WTC11 (cell line): ENCODE results near the gene PKM. TPM values are rescaled to one million over a fixed set of nuclear protein-coding genes. Genes with fewer than 3 reads are reported as not detected.
A peak's percentile ranks its signal among the peaks of the same experiment; 100 is the strongest.

Experiments used
- ARID4B ChIP-seq: sonication (generic); formaldehyde crosslinking; IDR thresholded peaks from 2 replicates; pipeline ENCODE4 v1.8.0; 2023; ENCODE audit warnings: missing genetic modification reagents, mild to moderate bottlenecking, borderline replicate concordance
- CBFB ChIP-seq: sonication (generic); formaldehyde crosslinking; IDR thresholded peaks from 2 replicates; pipeline ENCODE4 v1.8.1; 2022; ENCODE audit warnings: mild to moderate bottlenecking, low read depth, missing genetic modification reagents
- ERG ChIP-seq: fragments of 250-450 bp; sonication (Bioruptor Pico); IDR thresholded peaks from 2 replicates; pipeline ENCODE4 v1.8.0; 2021; ENCODE audit warnings: mild to moderate bottlenecking
- GRHL2 ChIP-seq: fragments of 250-450 bp; sonication (Bioruptor Pico); IDR thresholded peaks from 2 replicates; pipeline ENCODE4 v1.8.0; 2022; ENCODE audit warnings: mild to moderate bottlenecking, moderate library complexity; ENCODE audit not compliant: insufficient replicate concordance, severe bottlenecking
- HMGXB4 ChIP-seq: sonication (generic); formaldehyde crosslinking; IDR thresholded peaks from 2 replicates; pipeline ENCODE4 v1.8.1; 2023; ENCODE audit warnings: mild to moderate bottlenecking, moderate library complexity, missing genetic modification reagents
- IRF1 ChIP-seq: sonication (generic); formaldehyde crosslinking; IDR thresholded peaks from 2 replicates; pipeline ENCODE4 v1.8.0; 2023; ENCODE audit warnings: missing genetic modification reagents
- IRF2 ChIP-seq: sonication (generic); formaldehyde crosslinking; IDR thresholded peaks from 2 replicates; pipeline ENCODE4 v1.8.0; 2022; ENCODE audit warnings: low read depth, missing genetic modification reagents, borderline replicate concordance
- MYBL2 ChIP-seq: sonication (generic); formaldehyde crosslinking; IDR thresholded peaks from 2 replicates; pipeline ENCODE4 v1.8.1; 2023; ENCODE audit warnings: mild to moderate bottlenecking, moderate library complexity, missing genetic modification reagents
- NR3C1 ChIP-seq: sonication (generic); formaldehyde crosslinking; conservative IDR thresholded peaks from 2 replicates; pipeline ENCODE4 v1.8.1; 2023; ENCODE audit warnings: low read depth, mild to moderate bottlenecking, missing genetic modification reagents
- SMAD4 ChIP-seq: sonication (generic); formaldehyde crosslinking; IDR thresholded peaks from 2 replicates; pipeline ENCODE4 v1.8.0; 2022; ENCODE audit warnings: mild to moderate bottlenecking, missing genetic modification reagents
- STAT6 ChIP-seq: sonication (generic); formaldehyde crosslinking; conservative IDR thresholded peaks from 2 replicates; pipeline ENCODE4 v1.8.1; 2023; ENCODE audit warnings: mild to moderate bottlenecking, low read depth, missing genetic modification reagents, moderate library complexity
- TCF7 ChIP-seq: sonication (generic); formaldehyde crosslinking; IDR thresholded peaks from 2 replicates; pipeline ENCODE4 v1.8.0; 2022; ENCODE audit warnings: mild to moderate bottlenecking, low read depth, missing genetic modification reagents, moderate library complexity
- TP53 ChIP-seq: sonication (generic); formaldehyde crosslinking; IDR thresholded peaks from 2 replicates; pipeline ENCODE4 v1.8.1; 2023; ENCODE audit warnings: mild to moderate bottlenecking, missing genetic modification reagents
- ZBTB21 ChIP-seq: sonication (generic); formaldehyde crosslinking; IDR thresholded peaks from 2 replicates; pipeline ENCODE4 v1.8.1; 2023; ENCODE audit warnings: mild to moderate bottlenecking, missing genetic modification reagents, borderline replicate concordance
- ZMAT4 ChIP-seq: fragments of 250-450 bp; sonication (Bioruptor Pico); IDR thresholded peaks from 2 replicates; pipeline ENCODE4 v1.9.0; 2021; ENCODE audit warnings: mild to moderate bottlenecking
- ZNF423 ChIP-seq: fragments of 250-450 bp; sonication (Bioruptor Pico); IDR thresholded peaks from 2 replicates; pipeline ENCODE4 v2.1.2; 2022; ENCODE audit warnings: mild to moderate bottlenecking, moderate library complexity
- total RNA-seq: library from RNA; stranded (reverse); gene quantifications from 3 replicates; pipeline ENCODE4 v1.2.3, GENCODE V29; 2021
- TF ChIP-seq, protein P1 (sequence below): sonication (generic); formaldehyde crosslinking; IDR thresholded peaks from 2 replicates; pipeline ENCODE4 v1.8.1; 2022; ENCODE audit warnings: low read depth, missing genetic modification reagents, borderline replicate concordance
- TF ChIP-seq, protein P2 (sequence below): sonication (generic); formaldehyde crosslinking; IDR thresholded peaks from 2 replicates; pipeline ENCODE4 v1.8.0; 2022; ENCODE audit warnings: mild to moderate bottlenecking, missing genetic modification reagents
- TF ChIP-seq, protein P3 (sequence below): sonication (generic); formaldehyde crosslinking; IDR thresholded peaks from 2 replicates; pipeline ENCODE4 v1.8.1; 2022; ENCODE audit warnings: missing genetic modification reagents, borderline replicate concordance

The PKM gene
- total RNA-seq, 1 experiment from 2014 or later, result 858 TPM

DNA sequence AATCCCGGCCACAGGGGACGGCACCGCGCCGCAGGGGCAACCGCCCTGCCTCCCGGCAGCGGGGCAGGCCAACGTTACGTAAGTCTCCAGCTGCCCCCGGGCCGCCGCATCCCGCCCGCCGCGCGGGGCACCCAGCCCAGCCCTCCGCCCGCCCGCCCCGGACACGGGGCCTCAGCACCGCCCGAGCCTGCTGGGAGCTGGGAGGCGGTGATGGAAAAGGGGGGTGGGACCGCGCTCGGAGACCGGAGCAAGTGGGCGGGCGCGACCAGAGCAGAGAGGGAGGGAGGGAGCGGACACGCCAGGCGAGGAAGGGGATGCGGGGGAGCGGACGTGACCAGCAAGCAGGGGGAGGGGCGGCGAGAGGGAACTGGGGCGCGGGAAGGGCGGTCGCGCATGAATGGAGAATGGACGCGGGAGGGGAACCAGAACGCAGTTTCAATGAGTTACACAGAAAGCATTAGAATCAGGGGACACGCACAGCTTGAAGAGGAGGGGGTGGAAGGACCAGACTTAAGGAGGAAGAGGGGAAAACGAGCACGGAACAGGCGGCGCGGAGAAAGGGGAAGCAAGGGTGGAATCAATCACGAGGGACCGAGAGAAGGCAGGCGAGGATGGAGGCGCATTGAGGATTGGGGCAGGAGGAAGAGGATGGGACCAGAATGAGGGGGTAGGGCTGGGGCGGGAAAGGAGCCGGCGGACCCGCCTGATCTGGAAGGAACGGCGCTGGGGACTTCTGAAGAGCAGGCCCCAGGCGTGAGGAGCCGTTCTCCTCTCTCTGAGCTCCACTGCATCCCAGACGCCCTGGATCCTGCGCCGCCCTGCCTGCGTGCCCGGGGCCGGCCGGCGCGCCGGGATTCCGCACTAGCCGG lies 559 bp downstream of the PKM start (continued):
- TF ChIP-seq, protein P1, sequence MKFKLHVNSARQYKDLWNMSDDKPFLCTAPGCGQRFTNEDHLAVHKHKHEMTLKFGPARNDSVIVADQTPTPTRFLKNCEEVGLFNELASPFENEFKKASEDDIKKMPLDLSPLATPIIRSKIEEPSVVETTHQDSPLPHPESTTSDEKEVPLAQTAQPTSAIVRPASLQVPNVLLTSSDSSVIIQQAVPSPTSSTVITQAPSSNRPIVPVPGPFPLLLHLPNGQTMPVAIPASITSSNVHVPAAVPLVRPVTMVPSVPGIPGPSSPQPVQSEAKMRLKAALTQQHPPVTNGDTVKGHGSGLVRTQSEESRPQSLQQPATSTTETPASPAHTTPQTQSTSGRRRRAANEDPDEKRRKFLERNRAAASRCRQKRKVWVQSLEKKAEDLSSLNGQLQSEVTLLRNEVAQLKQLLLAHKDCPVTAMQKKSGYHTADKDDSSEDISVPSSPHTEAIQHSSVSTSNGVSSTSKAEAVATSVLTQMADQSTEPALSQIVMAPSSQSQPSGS (CRISPR knock-in tag), result no peak
- no peak for TF ChIP-seq MYBL2 (CRISPR knock-in tag)
- no peak for TF ChIP-seq STAT6
- TF ChIP-seq, protein P2, sequence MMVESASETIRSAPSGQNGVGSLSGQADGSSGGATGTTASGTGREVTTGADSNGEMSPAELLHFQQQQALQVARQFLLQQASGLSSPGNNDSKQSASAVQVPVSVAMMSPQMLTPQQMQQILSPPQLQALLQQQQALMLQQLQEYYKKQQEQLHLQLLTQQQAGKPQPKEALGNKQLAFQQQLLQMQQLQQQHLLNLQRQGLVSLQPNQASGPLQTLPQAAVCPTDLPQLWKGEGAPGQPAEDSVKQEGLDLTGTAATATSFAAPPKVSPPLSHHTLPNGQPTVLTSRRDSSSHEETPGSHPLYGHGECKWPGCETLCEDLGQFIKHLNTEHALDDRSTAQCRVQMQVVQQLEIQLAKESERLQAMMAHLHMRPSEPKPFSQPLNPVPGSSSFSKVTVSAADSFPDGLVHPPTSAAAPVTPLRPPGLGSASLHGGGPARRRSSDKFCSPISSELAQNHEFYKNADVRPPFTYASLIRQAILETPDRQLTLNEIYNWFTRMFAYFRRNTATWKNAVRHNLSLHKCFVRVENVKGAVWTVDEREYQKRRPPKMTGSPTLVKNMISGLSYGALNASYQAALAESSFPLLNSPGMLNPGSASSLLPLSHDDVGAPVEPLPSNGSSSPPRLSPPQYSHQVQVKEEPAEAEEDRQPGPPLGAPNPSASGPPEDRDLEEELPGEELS (CRISPR knock-in tag), result peak; percentile 51; the same call in 1 of the 2 replicates
- no peak for TF ChIP-seq CBFB (CRISPR knock-in tag)
- 0 out of 2 replicates have a peak, but pooled peaks have one; percentile 37 for TF ChIP-seq ZNF423 (CRISPR knock-in tag)
- TF ChIP-seq IRF1 (CRISPR knock-in tag), result no peak
- TF ChIP-seq TCF7 (CRISPR knock-in tag), result no peak; the same call in 1 of the 2 replicates
- no peak for TF ChIP-seq ERG (CRISPR knock-in tag)
- 0 out of 2 replicates have a peak, but pooled peaks have one; percentile 9 for TF ChIP-seq ZMAT4 (CRISPR knock-in tag)
- peak; percentile 76; the same call in 1 of the 2 replicates for TF ChIP-seq ARID4B
- no peak for TF ChIP-seq TP53
- TF ChIP-seq NR3C1 (CRISPR knock-in tag), result no peak
- 0 out of 2 replicates have a peak, but pooled peaks have one; percentile 24 for TF ChIP-seq HMGXB4 (CRISPR knock-in tag)
- no peak for TF ChIP-seq SMAD4 (CRISPR knock-in tag)
- TF ChIP-seq ZBTB21 (CRISPR knock-in tag), result no peak; the same call in 1 of the 2 replicates
- no peak for TF ChIP-seq GRHL2
- TF ChIP-seq IRF2, result no peak
- TF ChIP-seq, protein P3, sequence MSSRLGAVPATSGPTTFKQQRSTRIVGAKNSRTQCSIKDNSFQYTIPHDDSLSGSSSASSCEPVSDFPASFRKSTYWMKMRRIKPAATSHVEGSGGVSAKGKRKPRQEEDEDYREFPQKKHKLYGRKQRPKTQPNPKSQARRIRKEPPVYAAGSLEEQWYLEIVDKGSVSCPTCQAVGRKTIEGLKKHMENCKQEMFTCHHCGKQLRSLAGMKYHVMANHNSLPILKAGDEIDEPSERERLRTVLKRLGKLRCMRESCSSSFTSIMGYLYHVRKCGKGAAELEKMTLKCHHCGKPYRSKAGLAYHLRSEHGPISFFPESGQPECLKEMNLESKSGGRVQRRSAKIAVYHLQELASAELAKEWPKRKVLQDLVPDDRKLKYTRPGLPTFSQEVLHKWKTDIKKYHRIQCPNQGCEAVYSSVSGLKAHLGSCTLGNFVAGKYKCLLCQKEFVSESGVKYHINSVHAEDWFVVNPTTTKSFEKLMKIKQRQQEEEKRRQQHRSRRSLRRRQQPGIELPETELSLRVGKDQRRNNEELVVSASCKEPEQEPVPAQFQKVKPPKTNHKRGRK (CRISPR knock-in tag), result no peak
